NCI-H345 treated with DMSO at 0.1 percent for 48 hours (cell line): ENCODE measurements around the gene UBC.
"Not testable (repeated sequence)": the region's sequence is repeated elsewhere in the genome, so short reads cannot be mapped to it uniquely, and the experiment has no call there.

Experiments
- DNase-seq: peaks from one replicate; lab custom pipeline; 2025; ENCODE audit not compliant: unreplicated experiment; lab: John Stamatoyannopoulos, UW

UBC gene

DNA sequence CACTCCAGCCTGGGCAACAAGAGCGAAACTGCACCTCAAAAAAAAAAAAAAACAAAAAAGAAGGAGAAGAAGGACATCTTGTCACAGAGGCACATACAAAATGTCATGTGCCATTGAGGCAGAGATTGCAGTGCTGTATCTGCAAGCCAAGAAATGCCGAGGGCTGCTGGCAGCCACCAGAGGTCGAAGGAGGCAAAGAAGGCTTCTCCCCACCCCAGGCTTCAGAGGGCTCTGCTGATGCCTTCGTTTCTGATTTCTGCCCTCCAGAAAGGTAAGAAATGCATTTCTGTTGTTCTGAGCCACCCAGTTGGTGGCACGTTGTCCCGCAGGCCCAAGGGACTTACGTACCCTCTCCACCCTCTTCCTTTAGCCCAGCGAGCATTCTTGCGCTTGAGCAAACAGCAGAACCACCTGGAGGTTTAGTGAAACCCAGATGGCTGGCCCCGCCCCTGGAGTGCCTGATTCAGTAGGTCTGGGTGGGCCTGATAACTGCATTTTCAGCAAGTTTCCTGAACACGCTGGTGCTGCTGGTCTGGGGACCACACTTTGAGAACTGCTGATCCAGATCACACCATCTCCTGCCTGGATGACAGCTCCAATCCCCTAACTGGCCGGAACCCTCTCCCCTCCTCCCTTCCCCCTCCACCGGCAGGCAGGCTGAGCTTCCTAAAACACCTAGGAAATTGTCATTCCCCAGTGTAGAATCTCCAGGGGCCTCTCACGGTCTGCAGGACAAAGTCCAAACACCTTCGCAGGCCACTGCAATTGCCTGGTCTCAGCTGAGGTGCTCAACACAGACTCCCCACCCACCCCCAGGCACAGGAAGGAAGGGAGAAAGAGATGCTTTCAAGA lies 29.6 kb downstream of the UBC start:
- peak; percentile 16 for DNase-seq

DNA sequence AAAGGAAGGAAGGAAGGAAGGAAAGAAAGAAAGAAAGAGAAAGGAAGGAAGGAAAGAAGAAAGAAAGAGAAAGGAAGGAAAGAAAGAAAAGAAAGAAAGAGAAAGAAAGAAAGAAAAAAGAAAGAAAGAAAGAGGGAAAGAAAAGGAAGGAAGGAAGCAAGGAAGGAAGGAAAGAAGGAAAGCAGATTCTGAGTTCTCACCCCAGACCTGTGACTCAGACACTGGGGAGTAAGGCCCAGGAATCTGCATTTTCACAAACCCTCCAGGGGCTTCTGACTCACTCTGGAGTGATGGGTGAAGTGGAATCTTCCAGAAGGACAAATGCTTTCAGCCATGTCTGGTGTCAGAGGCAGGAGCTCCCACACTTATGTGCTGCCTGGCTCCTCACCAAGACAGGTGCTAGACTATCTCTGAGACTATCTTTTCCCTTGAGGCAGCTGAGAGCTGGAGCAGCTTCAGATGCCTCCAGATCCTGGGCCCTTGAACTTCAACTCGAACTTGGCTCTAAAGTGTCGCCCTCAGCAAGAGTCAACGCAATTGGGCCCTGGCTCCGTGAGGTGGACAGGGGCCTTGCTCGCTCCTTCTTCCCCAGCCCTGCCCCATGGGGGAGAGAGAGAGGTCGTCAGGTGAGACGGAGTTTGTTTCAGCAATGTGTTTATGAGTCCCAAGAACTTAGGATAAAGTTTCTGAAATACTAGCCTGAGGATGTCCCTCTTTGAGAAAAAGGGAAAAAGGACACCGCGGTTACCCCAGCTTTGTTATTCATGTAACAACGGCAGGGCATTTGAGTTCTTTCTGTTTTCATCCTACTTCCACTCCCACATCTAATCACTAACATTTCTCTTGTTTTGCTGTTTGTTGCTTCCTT lies 31.0 kb downstream of the UBC start:
- no peak for DNase-seq

GRCh38 chr12:124881123-124881522 lies 33.3 kb downstream of the UBC start:
- DNase-seq, result no peak

GRCh38 chr12:124880335-124880734 lies 34.1 kb downstream of the UBC start:
- not testable (repeated sequence) for DNase-seq

DNA sequence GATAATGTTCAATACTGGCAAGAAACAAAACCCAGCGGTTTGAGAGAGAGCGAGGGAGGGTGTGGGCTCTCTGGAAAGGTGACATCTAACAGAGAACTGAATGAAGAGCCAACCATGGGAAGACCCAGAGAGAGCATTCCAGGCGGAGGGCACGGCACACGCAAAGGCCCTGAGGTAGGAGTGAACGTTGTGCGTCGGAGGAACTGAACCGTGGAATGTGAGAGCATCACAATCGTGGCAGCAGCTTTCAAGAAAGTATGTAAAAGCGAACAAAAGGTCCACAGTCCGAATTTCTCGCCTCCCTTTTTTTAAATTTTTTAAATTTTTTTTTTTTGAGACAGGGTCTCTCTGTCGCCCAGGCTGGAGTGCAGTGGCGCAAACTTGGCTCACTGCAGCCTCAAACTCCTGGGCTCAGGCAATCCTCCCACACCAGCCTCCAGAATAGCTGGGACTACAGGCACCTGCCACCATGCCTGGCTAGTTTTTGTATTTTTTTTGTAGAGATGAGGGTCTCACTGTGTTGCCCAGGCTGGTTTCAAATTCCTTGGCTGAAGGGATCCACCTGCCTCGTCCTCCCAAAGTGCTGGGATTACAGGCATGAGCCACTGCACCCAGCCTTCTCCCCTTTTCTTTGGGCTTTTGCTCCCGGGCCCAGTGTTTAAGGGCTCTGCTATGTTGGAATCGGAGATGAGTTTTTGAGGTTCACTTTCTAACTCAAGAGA lies 35.5 kb downstream of the UBC start:
- no peak for DNase-seq

DNA sequence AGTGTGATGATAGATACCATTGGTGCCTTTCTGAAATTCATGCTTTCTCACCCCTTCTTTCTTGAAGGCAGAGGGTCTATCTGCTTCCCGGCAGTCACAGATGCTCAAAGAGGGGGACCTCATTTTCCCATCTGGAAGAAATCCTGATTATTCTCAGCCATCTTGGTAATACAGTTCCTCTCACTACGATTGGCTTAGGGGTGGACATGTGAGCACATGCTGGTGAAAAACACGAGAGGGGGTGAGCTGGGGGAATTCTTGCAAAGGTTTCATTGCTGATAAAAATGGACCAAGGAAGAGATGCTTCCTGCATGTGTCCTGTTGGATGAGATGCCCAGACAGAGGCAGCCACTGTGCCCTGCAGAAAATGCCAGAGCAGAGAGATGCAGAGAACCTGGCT lies 37.0 kb downstream of the UBC start:
- no peak for DNase-seq

DNA sequence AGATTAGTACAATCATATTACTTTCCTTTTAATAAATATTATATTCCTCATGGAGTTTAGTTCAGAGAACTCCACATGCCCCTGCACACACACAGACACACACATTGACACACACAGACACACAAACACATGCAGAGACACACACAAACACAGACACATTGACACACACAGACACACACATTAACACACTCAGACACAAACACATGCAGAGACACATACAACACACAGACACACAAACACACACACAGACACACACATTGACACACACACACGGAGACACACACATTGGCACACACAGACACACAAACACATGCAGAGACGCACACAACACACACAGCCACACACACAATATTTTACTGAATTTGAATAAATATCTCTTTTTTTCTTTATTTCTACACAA lies 38.3 kb downstream of the UBC start:
- DNase-seq, result no peak

DNA sequence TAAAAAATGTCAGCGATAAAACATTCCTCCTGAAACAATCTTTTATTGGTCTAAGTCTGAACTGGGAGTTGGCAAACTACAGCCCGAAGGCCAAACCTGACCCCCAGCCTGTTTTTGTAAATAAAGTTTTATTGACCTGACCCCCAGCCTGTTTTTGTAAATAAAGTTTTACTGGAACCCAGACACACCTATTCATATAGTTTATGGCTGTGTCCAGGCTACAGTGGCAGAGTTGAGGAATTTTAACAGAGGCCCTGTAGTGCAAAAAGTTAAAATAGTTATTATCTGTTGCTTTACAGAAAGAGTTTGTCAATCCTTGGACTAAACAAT lies 38.7 kb downstream of the UBC start:
- DNase-seq, result no peak

DNA sequence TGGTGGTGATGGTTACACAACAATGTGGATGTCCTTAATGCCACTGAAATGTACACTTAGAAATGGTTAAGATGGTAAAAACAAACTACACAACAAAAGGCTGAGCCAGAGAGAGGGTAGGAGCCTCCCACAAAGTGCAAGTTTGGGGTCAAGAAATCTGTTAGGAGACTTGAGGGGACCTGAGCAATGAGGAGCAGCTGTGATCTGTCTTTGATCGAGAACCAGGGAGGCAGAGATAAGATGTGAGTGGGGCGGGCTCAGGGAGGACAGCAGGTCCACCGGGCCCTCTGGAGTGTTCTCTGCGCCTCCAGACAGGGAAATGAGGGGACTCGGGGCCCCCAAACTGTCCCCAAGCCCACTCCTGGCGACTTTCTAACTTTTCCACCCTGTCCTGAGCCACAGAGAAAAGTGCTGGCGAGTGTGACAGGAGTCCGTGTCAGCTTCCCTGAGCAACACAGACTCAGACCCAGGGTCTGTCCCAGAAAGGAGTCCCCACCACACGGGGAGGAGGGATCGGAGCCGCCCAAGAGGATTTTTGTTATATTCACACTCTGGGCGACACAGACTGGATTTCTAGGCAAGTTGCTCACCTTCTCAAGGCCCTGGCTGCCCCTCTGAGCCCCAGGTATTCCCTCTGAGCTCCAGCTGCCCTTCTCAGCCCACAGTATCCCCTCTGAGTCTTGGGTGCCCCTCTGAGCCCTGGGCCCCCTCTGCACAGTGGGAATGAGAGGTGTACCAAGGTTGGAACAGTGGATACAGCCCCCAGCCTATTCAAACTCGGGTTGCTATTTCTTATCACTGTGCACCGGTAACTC lies 39.3 kb downstream of the UBC start:
- no peak for DNase-seq

DNA sequence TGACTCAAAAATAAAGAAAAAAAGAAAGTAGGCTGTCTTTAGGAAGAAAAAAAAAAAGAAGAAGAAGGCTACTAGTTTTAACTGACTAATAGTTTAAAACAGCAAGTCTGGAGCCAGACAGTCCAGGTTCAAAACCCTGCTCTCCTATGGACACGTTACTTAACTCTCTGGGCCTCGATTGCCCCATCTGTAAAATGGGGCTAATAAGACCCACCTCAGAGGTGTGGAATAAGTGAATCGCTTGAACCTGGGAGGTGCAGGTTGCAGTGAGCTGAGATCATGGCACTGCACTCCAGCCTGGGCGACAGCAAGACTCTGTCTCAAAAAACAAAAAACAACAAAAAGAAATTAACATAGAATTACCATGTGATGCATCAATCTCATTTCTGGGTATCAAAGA lies 40.3 kb downstream of the UBC start:
- no peak for DNase-seq

DNA sequence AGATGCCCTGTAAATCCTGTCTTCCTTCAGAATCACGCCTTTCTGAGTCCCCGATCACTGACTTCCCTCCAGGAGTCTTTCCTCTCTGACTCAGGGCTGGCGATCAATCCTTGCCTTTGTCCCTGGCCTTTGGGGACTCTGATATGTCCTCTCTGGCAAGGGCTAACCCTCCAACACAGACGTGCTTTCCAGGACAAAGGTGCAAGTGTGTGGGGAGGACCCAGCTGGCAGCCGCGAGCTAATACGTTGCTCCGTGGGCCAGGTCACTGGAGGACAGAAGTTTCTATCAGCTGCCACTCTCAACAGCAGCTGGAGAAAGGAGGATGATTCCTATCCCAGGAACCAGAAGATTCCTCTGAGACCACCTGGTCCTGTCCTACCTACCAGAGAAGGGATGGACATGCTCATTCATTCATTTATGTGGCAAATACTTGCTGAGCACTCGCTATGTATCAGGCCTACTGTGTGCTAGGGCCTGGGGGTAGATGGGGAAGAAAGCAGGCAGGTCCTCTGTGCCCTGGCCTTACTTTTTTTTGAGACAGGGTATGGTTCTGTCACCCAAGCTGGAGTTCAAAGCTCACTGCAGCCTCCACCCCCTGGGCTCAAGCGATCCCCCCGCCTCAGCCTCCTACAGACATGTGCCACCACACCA lies 42.3 kb downstream of the UBC start:
- DNase-seq, result no peak

DNA sequence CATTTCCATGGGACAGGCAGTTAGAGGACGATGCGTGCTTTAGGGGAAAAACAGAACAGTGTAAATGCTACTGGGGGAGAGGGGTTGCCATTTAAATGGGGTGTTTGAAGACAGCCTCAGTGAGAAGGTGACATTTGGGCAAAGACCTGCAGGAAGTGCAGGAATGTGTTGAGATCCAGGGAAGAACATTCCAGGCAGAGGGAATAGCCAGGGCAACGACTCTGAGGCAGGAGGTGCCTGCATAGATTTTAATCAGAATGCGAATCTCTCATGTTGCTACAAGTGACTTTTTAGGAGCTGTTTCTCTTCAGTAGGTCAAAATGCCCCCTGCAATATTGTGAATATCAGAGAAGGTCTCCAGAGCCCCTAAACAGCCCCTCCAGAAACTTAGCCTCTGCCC lies 43.2 kb downstream of the UBC start:
- DNase-seq, result no peak

GRCh38 chr12:124870515-124870914 lies 43.9 kb downstream of the UBC start:
- no peak for DNase-seq

DNA sequence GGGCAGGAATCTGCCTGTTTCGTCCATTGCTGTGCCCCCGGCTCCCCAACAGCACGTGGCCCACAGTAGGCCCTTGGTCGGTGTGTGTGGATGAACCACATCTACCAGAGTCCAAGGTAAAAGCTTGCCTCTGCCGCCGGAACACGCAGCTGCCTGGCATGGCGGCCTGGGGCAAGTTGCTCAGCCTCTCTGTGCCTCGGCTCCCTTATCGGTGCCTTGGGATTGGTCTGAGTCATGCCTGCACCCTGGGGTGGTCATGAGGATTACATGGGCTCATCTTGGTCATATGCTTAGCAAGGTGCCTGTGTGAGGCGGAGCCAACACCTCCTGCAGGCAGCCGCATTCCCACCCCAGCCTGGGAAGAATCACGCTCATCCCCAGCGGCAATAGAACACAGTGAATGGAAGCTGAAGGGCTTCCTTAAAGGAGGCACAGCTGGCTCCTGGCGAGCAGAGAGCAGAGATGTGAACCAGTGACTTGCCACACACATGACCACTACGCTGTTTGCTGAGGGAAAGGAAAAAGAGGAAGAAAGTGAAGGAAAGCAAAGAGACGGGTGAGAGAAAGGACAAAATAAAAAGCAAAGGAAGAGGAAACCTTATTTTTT lies 45.3 kb downstream of the UBC start:
- no peak for DNase-seq

GRCh38 chr12:124868252-124869058 lies 46.0 kb downstream of the UBC start:
- DNase-seq, result no peak

DNA sequence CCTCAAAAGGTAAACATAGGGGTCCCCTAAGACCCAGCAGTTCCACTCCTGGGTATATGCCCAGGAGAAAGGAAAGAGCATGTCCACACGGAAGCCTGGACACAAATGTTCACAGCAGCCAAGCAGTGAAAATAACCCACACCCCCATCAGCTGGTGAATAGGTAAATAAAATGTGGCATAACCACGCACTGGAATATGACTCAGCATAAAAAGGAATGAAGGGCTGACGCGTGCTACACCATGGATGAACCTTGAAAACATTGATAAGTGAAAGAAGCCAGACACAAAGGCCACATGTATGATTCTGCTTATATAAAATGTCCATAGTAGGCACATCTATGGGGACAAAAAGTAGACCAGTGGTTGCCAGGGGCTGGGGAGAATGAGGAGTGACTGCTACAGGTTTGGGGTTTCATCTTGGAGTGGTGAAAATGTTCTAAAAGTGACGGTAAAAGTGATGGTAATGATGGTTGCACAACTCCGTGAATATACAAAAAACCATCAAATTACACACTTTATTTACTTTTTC lies 47.0 kb downstream of the UBC start:
- no peak for DNase-seq

DNA sequence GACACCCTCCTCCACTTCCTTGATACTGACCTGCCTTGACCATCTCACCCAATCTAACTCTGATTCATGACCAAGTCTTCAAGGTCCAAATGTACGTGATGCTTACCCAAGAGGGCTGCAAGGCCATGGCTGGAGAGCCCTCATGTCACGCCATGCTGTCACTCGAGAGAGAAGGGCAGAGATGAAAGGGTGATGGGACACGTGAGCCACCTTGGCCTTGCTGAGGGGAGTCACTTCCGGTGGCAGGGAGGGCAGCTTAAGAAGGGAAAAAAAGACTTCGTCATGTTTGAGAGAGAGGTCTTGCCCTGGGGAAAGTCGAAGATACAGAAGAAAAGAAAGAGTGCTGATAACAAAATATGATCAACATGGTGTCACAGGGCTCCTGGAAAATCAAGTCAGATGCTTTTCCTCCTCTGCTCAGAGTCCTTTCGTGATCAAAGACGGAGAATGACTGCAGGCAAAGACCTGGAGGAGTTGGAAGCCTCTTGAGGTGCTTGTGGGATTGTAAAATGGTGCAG lies 47.5 kb downstream of the UBC start:
- no peak for DNase-seq

DNA sequence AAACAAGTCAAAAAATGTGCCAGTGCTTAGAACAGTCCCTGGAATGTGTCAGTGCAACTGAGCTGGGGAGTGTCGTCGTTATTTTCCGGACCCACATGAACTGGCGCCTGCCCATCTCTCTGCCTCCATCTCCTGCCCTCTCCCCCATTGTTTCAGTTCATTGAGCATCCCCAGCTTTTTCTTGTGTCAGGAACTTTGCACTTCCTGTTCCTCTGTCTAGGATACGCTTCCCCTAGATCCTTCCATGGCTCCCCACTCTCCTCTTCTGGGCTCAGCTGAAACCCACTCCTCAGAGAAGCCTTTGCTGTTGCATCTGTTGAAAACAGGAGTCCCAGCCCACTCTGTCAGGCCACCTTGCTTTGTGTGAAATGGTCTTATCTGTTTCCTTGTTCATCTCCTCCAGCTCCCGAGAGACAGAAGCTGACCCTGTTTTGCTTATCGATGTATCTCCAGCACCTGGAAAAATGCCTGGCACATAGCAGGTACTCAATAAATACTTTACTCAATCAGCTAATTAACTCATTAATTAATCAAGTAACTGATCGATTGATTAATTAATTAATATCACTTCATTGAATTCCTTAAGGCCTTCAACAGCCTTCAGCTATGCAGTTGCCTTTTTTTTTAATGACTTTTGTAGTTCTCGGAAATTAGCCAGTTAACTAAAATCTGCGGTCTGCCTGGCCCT lies 48.1 kb downstream of the UBC start:
- DNase-seq, result no peak
